Superior temporal gyrus (tissue), 1 donor: ENCODE measurements around the gene HOXB7.

ENCODE experiments used
- DNase-seq: peaks from one replicate; pipeline ENCODE4 v3.0.0-alpha.2; 2016; ENCODE audit errors: extremely low spot score

The HOXB7 gene

DNA sequence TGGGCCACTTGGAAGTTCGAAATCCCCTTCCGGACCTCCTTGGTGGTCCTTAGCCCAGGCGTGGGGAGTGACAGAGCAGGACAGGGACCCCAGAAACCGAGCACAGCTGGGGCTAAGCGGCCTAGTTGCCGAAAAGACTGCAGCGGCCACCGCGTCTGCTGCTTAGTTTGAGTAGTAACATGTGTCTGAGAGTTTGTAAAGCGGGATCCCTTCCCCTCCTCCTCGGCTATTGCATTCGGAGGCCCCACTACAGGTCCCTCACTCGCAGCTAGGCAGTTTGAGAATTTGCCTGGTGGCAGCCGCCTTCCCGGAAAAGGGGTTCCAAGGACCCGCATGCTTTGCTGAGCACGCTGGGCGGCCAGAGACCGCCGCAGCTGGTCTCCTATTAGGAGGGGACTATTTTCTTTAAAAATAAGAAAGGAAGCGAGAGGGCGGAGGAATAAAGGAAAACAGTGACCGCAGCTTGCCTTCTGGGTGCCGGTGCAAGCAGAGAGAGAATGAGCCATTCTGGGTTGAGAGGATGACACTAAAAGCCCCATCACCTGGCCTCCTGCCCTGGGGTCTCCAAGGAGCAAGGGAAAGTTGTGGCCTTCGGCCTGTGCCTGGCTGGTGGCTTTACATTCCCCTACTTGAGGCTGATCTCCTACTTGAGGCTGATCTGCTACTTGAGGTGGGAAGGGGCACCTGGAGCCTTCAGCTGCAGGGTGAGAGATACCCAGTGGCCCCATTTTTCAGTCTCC, 16.1 kb downstream of the HOXB7 start:
- no peak for DNase-seq

DNA sequence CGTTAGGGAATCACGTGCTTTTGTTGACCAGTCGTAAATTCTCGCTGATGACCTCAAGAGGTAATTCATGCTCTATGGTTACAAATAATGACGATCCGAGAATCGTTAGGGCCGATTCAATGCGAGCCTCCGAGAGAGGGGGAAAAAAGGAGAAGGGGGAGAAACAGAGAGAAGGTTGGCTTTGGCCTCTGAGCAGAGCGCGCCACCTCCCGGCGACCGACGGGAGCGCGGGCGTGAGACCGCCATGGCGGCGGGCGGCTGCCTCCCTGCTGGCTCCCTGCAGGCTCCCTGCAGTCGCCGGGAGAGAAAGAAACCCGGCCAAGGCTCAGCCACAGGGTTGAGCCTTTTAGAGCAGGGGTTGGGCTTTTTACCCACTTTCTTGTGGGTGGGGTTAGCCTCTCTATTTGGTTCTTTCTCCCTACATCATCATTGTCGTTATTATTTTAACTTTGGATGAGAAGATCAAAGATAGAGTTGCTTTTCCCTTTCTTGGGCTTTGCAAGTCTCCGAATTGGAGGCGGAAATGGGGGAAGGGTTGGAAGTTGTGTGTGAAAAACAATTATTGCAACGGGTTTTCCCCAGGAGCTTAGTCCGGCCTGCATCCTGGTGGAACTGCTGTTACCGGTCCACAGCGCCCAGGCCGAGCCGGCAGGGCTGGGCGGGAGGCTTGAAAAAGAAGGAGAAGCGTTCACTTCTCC, 16.8 kb downstream of the HOXB7 start:
- DNase-seq, result no peak

DNA sequence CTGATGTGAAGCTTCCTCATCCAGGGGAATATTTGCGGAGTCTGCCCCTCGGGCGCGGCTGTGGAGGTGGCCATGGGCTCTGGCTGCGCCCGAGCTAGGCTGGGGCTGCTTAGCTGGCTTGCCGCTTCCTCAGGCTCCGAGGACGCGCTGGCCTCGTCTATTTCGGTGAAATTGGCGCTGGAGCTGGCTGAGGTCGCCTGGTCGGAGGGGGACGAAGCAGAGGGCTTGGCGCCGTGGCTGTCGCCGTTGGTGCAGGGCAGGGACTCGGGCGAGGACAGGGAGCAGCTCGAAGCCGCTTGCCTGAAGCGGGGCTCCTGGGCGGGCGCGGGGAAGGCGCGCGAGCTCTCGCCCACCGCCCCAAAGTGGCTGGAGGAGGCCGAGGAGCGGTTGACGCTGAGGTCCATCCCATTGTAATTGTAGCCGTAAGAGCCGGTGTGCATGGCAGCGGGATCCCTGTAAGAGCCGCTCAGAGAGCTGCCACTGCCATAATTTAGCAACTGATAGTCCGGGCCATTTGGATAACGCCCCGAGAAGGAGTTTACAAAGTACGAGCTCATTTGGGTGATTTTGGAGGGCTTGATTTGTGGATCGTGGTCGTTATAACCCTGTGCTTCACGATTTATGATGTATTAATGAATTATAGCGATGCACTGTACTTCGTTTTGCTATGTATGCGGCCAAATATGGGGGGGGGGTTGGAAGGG, 17.5 kb downstream of the HOXB7 start, which contains the start of gene HOXB5:
HOXB5 (minus strand) TSS at position 654 of the 704 bp plus-strand sequence; CDS start at position 557, 97 bp downstream.
- no peak for DNase-seq

DNA sequence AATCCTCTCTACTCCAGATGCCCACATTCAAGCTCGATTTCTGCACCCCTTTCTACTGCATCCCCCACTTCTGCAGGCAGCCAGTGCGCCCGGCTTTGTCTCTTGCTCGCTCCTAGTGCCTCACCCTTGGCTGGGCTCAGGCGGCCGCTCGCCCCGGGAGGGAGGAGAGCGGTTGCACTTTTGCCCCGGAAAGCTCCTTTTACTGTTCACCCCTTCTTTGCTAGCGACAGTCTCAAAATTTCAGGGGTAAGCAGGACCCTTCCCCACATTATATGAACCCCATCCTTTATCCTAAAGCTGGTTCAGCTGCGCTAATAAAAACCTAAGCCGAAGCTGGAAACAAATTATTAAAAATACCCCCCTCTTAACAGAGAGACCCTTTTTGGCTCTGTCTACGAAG, 18.2 kb downstream of the HOXB7 start:
- DNase-seq, result no peak

DNA sequence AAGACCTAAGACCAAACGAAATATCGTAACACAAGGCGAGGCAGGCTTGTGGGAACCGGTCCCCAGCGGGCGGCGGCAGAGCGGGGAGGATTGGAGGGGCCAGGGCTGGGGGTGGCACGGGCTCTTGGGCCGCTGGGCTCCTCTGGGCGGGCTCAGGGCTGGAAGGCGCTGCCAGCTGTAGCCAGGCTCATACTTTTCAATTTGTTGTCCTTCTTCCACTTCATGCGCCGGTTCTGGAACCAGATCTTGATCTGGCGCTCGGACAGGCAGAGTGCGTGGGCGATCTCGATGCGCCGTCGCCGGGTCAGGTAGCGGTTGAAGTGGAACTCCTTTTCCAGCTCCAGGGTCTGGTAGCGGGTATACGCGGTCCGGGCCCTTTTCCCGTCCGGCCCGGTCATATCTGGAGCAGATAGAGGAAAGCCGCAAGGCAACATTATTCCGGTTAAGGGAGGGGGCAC, 18.7 kb downstream of the HOXB7 start:
- DNase-seq, result no peak

DNA sequence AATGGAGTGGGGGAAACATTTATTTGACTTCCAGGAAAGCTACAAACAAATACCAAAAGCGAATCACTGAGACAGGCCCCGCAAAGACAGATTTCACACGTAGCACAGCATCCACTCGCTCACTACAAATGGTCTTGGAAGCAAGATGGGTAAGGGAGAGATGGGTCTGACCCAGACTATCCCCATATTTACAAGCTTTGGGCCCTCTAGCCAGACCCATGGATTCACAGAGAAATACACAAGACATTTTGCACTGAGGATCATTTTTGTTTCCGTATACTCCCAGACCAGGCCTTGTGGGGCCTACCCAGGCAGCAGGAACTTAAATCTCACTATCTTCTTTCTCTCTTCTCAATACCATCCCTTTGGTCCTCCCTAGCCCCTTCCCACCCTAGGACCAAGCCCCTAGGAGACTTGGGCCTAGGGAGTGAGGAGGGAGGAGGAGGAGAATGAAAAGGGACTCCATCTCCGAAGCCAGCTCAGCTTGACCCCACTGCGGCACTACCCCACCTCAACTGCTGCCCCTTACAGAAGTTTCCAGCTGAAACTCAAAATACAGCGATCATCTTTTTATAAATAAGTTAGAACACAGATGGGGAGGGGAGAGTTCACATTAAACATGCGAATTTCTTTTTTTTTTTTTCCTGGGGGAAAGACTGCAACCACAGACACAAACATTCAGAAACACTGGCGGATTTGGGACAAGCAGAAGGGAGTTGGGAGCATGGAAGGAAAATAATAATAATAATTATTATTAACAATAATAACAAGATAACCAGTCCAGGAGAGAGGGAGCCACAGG, 19.4 kb downstream of the HOXB7 start:
- DNase-seq, result no peak

DNA sequence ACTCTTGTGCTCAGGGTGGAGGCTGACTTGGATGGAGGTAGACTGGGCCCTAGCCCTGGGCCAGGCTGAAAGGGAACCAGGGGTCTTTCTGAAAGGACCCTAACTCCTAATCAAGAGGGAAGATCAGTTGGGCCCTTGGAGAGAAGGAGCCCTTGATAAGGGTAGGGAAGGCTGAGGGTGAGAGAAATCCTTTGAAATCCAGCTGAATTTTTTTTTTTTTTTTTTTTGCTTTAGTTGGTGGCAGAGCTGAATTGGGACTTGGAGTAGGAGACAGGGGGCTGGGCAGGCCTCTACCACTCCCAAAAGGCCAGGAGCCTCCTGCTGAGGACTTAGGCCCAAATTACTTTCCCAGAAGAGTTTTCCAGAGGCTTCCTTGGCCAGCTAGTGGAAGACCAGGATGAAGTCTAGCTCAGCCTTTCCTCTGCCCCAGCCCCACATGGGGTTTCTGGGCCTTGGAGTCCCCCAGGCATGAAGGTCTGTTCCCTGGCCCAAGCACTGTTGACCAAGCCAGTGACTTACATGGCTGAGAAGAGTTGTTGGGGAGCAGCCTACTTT, 20.1 kb downstream of the HOXB7 start:
- no peak for DNase-seq

DNA sequence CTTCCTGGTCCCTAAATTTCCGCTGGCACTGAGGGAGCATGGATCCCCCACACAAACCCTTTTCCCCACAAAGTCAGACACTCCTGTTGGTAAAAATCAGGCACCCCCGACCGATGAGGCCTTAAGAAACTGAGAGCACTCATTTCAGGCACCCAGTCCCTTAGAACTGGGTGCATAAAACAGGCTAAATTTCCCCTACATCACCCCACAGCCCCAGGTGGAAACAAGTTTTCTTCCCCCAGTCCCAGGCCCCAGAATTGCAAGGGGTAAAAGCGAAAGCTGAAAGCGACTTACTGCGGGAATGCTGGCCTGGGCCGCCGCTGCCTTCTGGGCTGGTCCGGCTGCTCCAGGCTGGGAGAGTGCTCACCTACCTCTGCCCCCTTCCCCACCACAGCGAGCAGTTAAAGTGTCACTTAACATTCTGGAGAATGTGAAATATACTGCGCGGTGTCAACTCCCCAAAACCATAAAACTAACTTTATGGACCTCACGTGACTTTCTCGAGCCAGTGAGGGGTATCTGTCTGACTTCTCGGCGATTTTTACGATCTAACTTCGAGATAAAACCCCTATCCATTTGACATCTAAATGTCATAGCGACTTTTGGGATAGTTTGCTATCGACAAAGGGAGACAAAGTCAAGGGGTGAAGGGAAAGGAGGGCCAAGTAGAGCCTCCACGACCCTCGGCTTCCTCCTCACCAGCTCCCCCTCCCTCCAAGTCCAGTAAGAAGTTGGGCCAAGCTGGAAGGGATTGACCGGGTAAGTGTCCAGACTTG, 20.8 kb downstream of the HOXB7 start, which contains the start of gene HOXB3:
HOXB3 (minus strand) TSS at position 411 of the 776 bp plus-strand sequence. CDS start 37,767 bp downstream, outside the sequence.
- DNase-seq, result no peak

DNA sequence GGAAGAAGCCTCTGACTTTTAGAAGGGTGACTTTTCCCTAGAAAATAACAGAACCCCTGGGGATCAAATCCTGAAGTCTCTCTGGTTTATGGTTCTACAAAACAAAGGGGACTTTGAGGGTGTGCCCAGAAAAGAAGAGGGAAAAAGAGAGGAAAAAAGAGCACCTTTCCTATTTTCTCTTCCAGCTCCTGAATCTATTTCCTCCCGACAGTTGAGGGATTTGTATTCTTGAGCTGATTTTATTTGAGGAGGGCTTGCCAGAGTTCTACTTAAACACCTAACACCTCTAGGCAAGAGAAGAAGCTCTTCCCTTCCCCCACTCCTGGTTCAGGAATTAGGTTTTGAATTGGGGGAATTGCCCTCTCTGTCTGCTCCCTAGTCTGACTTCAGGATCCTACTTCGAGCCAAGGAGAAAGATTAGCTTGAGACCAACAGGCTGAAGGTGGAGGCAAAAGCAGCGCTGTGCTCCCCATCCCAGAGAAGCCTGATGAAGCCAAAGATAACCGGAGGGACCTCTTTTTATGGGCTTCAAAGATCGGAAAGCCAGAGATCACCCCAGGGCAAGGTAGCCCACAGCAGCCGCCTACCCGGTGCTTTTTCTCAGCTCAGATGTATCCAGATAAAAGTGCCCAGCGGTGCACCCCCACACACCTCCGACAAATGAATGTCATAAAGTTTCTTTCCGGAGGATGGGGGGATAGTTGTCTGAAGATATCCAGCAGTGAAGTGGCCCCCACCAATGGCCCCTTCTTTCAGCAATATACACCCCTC, 21.6 kb downstream of the HOXB7 start:
- DNase-seq, result no peak

DNA sequence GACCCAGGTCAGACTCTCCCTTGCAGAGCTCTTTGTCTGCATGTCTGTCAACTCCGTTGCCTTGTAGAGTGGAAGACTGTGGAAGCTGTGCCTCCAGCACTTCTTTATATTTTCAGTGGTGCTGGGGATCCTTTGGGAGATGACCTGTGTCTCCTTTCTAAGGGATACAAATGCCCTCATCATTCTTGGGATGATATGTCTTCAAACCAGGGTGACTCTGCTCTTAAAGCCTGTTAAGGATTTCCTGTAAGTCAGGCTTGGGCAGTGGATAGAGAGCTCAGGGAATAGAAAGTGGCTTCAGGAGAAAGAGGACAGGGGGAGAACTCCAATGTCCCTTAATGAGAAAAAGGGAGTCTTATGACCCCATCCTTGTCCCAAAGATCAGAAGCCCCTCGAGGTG, 22.3 kb downstream of the HOXB7 start:
- no peak for DNase-seq

DNA sequence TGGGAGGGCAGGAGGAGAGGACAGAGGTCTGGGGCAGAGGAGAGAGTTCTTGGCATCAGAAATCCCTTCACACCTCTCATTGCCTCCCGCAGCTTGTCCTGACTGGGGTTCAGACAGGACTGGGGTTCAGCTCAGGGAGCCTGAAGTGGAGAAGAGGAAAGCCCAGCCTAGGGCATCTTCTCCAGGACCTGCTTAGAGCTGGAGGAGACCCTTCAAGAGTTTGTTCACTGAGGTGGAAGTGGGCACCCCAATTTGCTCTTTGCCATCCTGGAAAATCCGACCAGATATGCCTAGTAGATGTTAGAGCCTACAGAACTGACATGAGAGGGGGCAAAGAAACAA, 22.8 kb downstream of the HOXB7 start:
- no peak for DNase-seq

DNA sequence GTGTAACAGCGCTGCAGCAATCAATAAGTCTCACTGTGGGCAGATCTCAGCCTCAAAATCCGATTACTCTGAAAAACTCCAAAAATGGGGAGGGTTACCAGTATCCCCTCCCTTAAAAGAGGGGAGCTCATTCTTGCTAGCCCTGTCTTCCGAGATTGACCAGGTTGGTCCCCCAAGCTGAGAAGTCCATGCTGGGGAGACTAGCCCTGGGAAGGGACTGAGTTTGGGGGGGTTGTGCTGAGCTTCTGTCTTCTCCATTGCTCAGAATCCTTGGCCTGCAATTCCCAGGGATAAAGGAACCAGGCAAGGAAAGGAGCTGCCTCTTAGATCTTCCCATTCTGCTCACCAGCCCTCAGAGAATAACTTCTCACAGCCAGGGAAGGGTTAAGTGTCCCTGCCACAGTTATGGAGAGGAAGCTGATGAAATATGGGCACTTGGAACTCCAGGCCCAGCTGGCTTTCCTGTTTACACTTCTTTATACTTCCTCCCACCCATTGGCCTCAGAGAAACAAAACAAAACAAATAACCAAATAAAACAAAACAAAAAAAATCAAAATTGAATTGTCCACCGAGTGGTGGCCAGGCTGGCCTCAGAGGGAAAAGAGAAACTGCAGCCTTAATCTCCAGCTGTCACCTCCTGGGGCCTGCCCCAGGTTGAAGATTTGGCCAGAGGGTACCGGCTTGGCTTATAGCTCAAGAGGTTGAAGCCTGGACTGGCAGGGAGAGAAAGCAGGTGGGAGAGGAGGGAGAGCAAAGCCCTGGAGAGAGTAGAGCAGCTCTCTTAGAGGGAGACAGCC, 23.3 kb downstream of the HOXB7 start:
- no peak for DNase-seq

DNA sequence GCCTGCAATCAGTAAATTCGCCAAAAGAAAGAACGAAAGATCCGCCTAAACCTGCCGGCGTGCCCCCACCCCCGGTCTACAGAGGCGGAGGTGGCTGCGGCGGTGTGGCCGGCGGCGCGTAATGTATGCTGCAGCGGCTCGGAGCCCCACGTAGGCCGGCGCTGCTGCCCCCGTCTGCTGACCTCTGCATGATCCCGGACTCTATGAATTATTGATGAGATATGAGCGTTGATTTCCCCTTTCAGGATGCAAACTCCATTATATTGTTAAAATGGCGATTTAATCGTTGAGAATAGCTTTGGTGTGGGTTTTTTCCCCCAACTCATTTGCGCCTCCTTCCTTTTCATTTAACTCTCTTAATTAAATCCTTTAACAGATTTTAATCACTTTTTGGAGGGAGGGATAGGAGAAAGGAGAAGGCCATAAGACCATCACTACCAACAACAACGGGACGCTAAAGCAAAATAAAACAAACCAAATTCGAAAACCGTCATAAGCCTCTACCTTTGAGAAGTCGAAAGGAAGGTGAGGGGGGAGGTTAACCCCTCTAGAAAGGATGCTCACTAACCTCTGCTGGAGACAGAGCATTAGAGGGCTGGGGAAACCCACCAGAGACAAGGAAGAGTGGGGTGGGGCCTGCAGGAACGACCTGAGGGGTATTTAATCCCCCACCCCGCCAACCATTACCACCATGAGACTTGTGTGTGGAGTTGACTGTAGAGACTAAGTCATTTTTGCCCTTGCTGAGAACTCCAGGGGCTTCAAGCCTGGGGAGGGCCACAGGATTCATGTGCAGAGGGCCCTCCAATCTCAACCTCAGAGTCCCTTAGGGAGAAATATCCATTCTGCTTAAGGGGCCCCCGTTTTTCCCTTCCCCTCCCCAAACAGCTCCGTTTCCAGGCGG, 24.2 kb downstream of the HOXB7 start:
- no peak for DNase-seq

DNA sequence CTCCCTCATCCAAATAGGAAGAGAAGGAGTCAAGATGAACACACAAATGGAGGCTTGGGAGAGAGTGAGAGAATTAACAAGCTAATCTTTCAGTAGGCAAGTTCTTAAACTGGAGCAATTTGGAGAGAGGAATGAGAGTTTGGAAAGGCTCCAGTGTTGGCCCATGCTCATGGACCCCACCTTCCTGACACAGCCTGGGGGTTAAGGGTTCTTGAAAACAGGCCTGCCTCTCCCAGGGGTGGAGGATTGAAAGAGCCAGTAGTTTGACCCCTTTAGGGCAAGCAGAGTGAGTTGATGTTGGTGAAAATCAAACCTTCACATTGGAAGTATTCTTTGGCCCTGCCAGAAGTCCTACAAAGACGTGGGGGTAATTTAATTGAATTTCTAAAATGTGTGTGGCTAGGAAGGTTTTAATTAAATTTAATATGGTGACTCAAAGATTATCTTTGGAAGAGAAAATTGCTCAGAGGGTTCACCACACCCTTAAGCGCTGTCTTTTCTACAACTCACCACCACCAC, 26.5 kb downstream of the HOXB7 start:
- DNase-seq, result no peak

DNA sequence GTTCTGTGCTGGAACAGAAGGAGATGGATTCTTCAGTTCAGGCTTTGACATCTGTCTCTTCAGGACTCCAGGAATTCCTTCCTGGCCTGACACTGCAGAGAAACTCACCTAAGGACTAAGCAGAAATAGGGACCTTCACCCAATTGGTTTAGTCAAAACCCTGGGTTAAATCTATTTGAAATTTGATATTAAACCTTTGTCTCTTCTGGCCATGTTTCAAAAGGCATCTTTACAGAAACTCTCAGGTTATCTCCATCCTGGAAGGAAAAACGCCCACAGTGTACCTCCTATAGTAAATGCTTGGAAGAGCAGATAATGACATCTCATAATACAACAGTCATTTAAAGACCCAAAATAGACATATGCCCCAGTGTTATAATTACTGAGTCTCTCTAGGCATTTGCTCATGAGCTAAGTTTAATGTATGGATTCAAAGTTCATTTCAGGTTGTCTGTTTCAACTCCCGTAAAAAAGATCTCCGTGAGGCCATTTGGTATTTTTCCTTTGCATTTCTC, 27.1 kb downstream of the HOXB7 start:
- DNase-seq, result no peak

DNA sequence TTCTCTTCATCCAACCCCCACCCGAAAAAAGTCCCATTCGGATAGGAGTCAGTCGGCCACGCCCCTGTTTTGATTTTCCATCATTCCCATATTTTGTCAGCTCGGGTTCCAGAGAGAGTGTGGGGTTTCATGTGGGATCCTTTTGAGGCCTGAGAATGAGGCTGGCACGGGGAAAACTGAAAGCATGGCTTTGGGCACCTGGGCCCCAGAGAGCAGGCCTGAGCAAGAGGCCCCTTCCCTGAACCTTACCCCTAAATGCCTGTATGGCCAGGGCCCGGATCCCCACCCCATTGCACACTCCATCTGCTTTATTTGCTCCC, 28.1 kb downstream of the HOXB7 start:
- DNase-seq, result no peak

DNA sequence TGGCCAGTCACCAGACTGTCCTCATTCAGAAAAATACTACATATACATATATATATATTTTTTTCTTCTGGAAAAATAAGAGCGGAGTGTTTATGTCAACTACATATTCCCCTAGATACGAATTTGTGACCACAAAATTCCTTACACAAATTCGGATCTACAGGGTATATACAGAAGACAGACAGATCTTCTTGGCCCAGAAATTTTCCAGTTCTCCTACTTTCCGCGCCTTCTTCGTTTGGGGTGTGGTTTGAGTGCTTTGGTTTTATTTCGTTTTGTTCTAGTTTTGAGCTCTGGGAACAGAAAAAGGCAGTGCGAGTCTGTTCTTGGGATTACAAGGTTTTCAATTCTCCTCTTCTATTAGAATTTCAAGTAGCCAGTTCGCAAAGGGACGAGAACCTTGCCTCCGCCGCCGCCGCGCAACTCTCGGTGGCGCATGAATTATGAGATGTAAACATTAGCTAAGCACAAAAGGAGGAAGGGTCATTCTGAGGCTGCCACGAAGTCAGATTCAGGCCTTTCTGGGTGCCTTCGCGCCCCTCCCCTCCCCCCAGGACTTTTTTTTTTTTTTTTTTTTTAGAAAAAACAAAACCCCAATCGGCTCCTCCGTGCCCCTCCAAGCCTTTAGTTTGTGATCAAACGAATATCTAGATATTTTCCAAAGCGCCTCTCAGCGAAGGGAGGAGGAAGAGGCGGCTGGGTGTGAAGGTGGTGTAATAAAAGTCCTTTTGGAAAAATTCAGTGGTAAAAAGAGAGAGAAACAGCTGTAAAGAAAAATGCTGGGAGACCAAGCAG, 30.9 kb downstream of the HOXB7 start:
- DNase-seq, result no peak
